Natural killer cell (primary cell): Measurements from ENCODE around the gene SPATA20. TPM values are rescaled to one million over a fixed set of nuclear protein-coding genes. Genes with fewer than 3 reads are reported as not detected.
A peak's percentile ranks its signal among the peaks of the same experiment; 100 is the strongest.

Experiments
- ATAC-seq, 3 donors: fragments of 150-1000 bp in 2 of 3; fragments of 200-7000 bp in 1 of 3; cut with Tn5 transposase; 1 replicate in 1 of 3; 2 replicates in 2 of 3; pipeline ENCODE4 v1.10.0; 2021; ENCODE audit warnings: mild to moderate bottlenecking in 2 of 3, moderate library complexity in 2 of 3
- DNase-seq, 2 donors: peaks; one replicate each; pipeline versions ENCODE4 v3.0.0 to v3.0.0-alpha.2; 2013 to 2021; ENCODE audit warnings: mixed read lengths in 1 of 2
- H3K27ac ChIP-seq: one replicate; pipeline ENCODE4 v1.5.1; 2013; ENCODE audit warnings: mild to moderate bottlenecking, low read length
- H3K27me3 ChIP-seq: one replicate; pipeline ENCODE4 v1.6.1; 2013; ENCODE audit warnings: low read length; ENCODE audit not compliant: control insufficient read depth, insufficient read depth
- H3K36me3 ChIP-seq: one replicate; pipeline ENCODE4 v1.6.1; 2013; ENCODE audit warnings: low read length; ENCODE audit not compliant: control insufficient read depth, insufficient read depth
- H3K4me1 ChIP-seq: one replicate; pipeline ENCODE4 v1.6.1; 2013; ENCODE audit warnings: low read length; ENCODE audit not compliant: control insufficient read depth, insufficient read depth
- H3K4me3 ChIP-seq: one replicate; pipeline ENCODE4 v1.5.1; 2013; ENCODE audit warnings: low read length
- H3K9me3 ChIP-seq: one replicate; pipeline ENCODE4 v1.6.1; 2013; ENCODE audit warnings: low read length; ENCODE audit not compliant: control insufficient read depth, insufficient read depth
- H3K27ac Mint-ChIP-seq, 2 donors: one replicate each; pipeline ENCODE4 v1.8.0; 2022; ENCODE audit warnings: mild to moderate bottlenecking in 2 of 2, mixed read lengths in 2 of 2, moderate library complexity in 1 of 2
- H3K27me3 Mint-ChIP-seq, 2 donors: one replicate each; pipeline ENCODE4 v1.8.0; 2022; ENCODE audit warnings: low read depth in 2 of 2, mixed read lengths in 2 of 2
- H3K36me3 Mint-ChIP-seq: one replicate; pipeline ENCODE4 v1.8.0; 2022; ENCODE audit warnings: mixed read lengths
- H3K4me1 Mint-ChIP-seq, 2 donors: one replicate each; pipeline ENCODE4 v1.8.0; 2022; ENCODE audit warnings: mixed read lengths in 2 of 2
- H3K4me3 Mint-ChIP-seq: one replicate; pipeline ENCODE4 v1.8.0; 2022; ENCODE audit warnings: mild to moderate bottlenecking, moderate library complexity, mixed read lengths
- H3K9me3 Mint-ChIP-seq, 2 donors: one replicate each; pipeline ENCODE4 v1.8.0; 2022; ENCODE audit warnings: mixed read lengths in 2 of 2
- CTCF ChIP-seq: fragments of 200-600 bp; IDR thresholded peaks from one replicate; pipeline ENCODE4 v1.8.0; 2022; ENCODE audit warnings: antibody characterized with exemption
- WGBS: methylation state at CpG from one replicate; pipeline ENCODE4 v1.1.7; 2013; ENCODE audit warnings: missing lambda C conversion rate; ENCODE audit not compliant: insufficient coverage; 5-methylcytosine and 5-hydroxymethylcytosine counted together
- intact Hi-C: fragments of 100-400 bp; cut with micrococcal nuclease; formaldehyde crosslinking; loops from one replicate; pipeline ENCODE4 v1.14.2; 2022
- total RNA-seq, 4 donors: library from RNA; stranded (reverse); fragments of 120-200 nt in 1 of 4; gene quantifications; one replicate each; pipeline versions ENCODE4 v1.2.3 to v1.2.4, GENCODE V29; 2013 to 2022

The SPATA20 gene
- total RNA-seq, 3 donors from 2014 or later (not counting 1 experiment from before 2014, with no cell fraction given), result 30.7 to 45.5 (median 32.5) TPM

GRCh38 chr17:50557630-50558029, 10.7 kb downstream of the SPATA20 start:
- Histone ChIP-seq H3K27me3 (peaks cover 26% of the 10 kb centered on the region), H3K4me1 (peaks cover 37% of the 10 kb centered on the region), H3K9me3 (no peaks in the 10 kb centered on the region), H3K36me3 (no peaks in the 10 kb centered on the region), H3K27ac (no peak overlapping the region), H3K4me3 (no peak overlapping the region)
- no peak for TF ChIP-seq CTCF
- Mint-ChIP-seq H3K36me3 (no peaks in the 10 kb centered on the region), H3K4me3 (no peak overlapping the region), H3K9me3 (no peaks in the 10 kb centered on the region), H3K4me1 (peaks cover 19 to 26% of the 10 kb centered on the region in 2 donors), H3K27me3 (peaks cover 7 to 30% of the 10 kb centered on the region in 2 donors), H3K27ac (no peak overlapping the region)
- WGBS, result 96% methylated on average over 4 of the region's 4 CpGs
- peak in 1 of 2 donors; percentile 9 for DNase-seq
- intact Hi-C loops, result no loop called here
- ATAC-seq, result no peak

- peaks cover 8 to 33% of the 10 kb centered on the region in 2 donors for H3K27me3 Mint-ChIP-seq
- Histone ChIP-seq H3K4me1 (peaks cover 38% of the 10 kb centered on the region), H3K27ac (no peak overlapping the region), H3K4me3 (no peak overlapping the region), H3K9me3 (no peaks in the 10 kb centered on the region), H3K27me3 (peaks cover 31% of the 10 kb centered on the region), H3K36me3 (no peaks in the 10 kb centered on the region)
- H3K4me3 Mint-ChIP-seq, result peak overlapping the region; percentile 52
- peaks cover 19 to 26% of the 10 kb centered on the region in 2 donors for H3K4me1 Mint-ChIP-seq
- no peak for ATAC-seq
- intact Hi-C loops, result no loop called here
- peak in 1 of 2 donors; percentile 14 for DNase-seq
- no peak for TF ChIP-seq CTCF
- 90% methylated on average over 4 of the region's 4 CpGs for WGBS
- H3K36me3 Mint-ChIP-seq, result no peaks in the 10 kb centered on the region
- H3K9me3 Mint-ChIP-seq, result no peaks in the 10 kb centered on the region
- no peak overlapping the region for H3K27ac Mint-ChIP-seq
Measured at GRCh38 chr17:50558091-50558490, 11.1 kb downstream of the SPATA20 start.

- ATAC-seq (no peak), DNase-seq (no peak)
- no peak overlapping the region for H3K27ac ChIP-seq
- intact Hi-C loops, result no loop called here
- no peaks in the 10 kb centered on the region for H3K36me3 Mint-ChIP-seq
- peak overlapping the region; percentile 74 for H3K4me3 Mint-ChIP-seq
- H3K9me3 Mint-ChIP-seq, result no peaks in the 10 kb centered on the region
- H3K4me1 Mint-ChIP-seq, result peaks cover 19 to 26% of the 10 kb centered on the region in 2 donors
- H3K4me1 ChIP-seq, result peaks cover 38% of the 10 kb centered on the region
- TF ChIP-seq CTCF, result no peak
- no peaks in the 10 kb centered on the region for H3K9me3 ChIP-seq
- peak overlapping the region in 1 of 2 donors; percentile 42 for H3K27ac Mint-ChIP-seq
- WGBS, result 20% methylated on average over 18 of the region's 18 CpGs
- peaks cover 8 to 38% of the 10 kb centered on the region in 2 donors for H3K27me3 Mint-ChIP-seq
- H3K27me3 ChIP-seq, result peaks cover 35% of the 10 kb centered on the region
- no peak overlapping the region for H3K4me3 ChIP-seq
- H3K36me3 ChIP-seq, result no peaks in the 10 kb centered on the region
Measured at GRCh38 chr17:50558581-50558940, 11.6 kb downstream of the SPATA20 start.

- H3K4me1 Mint-ChIP-seq, result peaks cover 19 to 26% of the 10 kb centered on the region in 2 donors
- no peak overlapping the region for H3K27ac ChIP-seq
- intact Hi-C loops, result no loop called here
- H3K9me3 ChIP-seq, result no peaks in the 10 kb centered on the region
- no peak for ATAC-seq
- peaks cover 38% of the 10 kb centered on the region for H3K4me1 ChIP-seq
- peak overlapping the region; percentile 74 for H3K4me3 Mint-ChIP-seq
- H3K4me3 ChIP-seq, result no peak overlapping the region
- H3K27ac Mint-ChIP-seq, result peak overlapping the region in 1 of 2 donors; percentile 42
- DNase-seq, result peak in 1 of 2 donors; percentile 41
- TF ChIP-seq CTCF, result no peak
- H3K36me3 ChIP-seq, result no peaks in the 10 kb centered on the region
- WGBS, result 4% methylated on average over 51 of the region's 55 CpGs
- no peaks in the 10 kb centered on the region for H3K36me3 Mint-ChIP-seq
- peaks cover 14 to 42% of the 10 kb centered on the region in 2 donors for H3K27me3 Mint-ChIP-seq
- H3K9me3 Mint-ChIP-seq, result no peaks in the 10 kb centered on the region
- H3K27me3 ChIP-seq, result peaks cover 39% of the 10 kb centered on the region
Measured at GRCh38 chr17:50558941-50559614, 12.1 kb downstream of the SPATA20 start.
